Activated T-cell treated with anti-CD3 and anti-CD28 coated beads, Interleukin-2, amount 50 U/mL, for 72 hours (primary cell): ENCODE measurements around the gene TTC29. TPM values are rescaled to one million over a fixed set of nuclear protein-coding genes. Genes with fewer than 3 reads are reported as not detected.
"Not testable (repeated sequence)": the region's sequence is repeated elsewhere in the genome, so short reads cannot be mapped to it uniquely, and the experiment has no call there.

Source experiments
- ATAC-seq, 2 donors: fragments of 150-1000 bp; cut with Tn5 transposase; replicated peaks in 1 of 2; 2 replicates each; pipeline ENCODE4 v1.10.0; 2021; ENCODE audit warnings: moderate library complexity in 2 of 2, mild to moderate bottlenecking in 1 of 2
- DNase-seq, 2 donors: peaks; one replicate each; pipeline ENCODE4 v3.0.0; 2021 to 2022; ENCODE audit warnings: mixed read lengths in 1 of 2
- H3K27ac Mint-ChIP-seq: one replicate; pipeline ENCODE4 v1.8.0; 2022; ENCODE audit warnings: mild to moderate bottlenecking, moderate library complexity, mixed read lengths
- H3K27me3 Mint-ChIP-seq: one replicate; pipeline ENCODE4 v1.8.0; 2022; ENCODE audit warnings: low read depth, mixed read lengths
- H3K36me3 Mint-ChIP-seq, 2 donors: one replicate each; pipeline ENCODE4 v1.8.0; 2022; ENCODE audit warnings: mixed read lengths in 2 of 2, mild to moderate bottlenecking in 1 of 2; ENCODE audit not compliant: insufficient read depth in 2 of 2
- H3K4me1 Mint-ChIP-seq: one replicate; pipeline ENCODE4 v1.8.0; 2022; ENCODE audit warnings: low read depth, mixed read lengths
- H3K4me3 Mint-ChIP-seq, 2 donors: one replicate each; pipeline ENCODE4 v1.8.0; 2022; ENCODE audit warnings: mild to moderate bottlenecking in 2 of 2, mixed read lengths in 2 of 2, moderate library complexity in 2 of 2
- H3K9me3 Mint-ChIP-seq, 2 donors: one replicate each; pipeline ENCODE4 v1.8.0; 2022; ENCODE audit warnings: mixed read lengths in 2 of 2
- total RNA-seq, 2 donors: library from RNA; stranded (reverse); gene quantifications; one replicate each; pipeline ENCODE4 v1.2.3, GENCODE V29; 2022

TTC29 gene
- total RNA-seq, 2 donors from 2014 or later: not detected

GRCh38 chr4:146844761-146845160 lies 100.9 kb downstream of the TTC29 start:
- DNase-seq (no peak), ATAC-seq (no peak)
- Mint-ChIP-seq H3K4me1 (no peaks in the 10 kb centered on the region), H3K9me3 (peaks cover 0 to 3% of the 10 kb centered on the region in 2 donors), H3K27me3 (peaks cover 5% of the 10 kb centered on the region), H3K4me3 (no peak overlapping the region), H3K36me3 (no peaks in the 10 kb centered on the region), H3K27ac (no peak overlapping the region)

DNA sequence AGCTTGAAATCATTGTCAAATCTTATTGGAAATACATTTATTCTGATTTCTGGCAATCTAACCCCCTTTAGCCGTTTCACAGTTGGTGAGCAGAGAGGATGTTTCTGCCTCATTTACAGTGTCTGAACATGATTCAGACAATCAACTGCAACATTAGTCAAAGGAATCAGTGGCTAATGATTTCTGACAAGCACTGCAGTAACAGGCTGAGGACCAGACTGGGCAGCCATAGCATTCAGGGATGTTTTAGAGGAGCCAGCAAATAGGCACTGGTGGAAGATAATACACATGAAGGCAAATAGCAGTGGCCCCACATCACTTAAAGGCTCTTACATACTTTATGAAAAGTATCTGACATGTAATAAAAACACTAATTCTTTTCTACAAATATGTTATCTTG lies 102.8 kb downstream of the TTC29 start:
- ATAC-seq (no peak), DNase-seq (no peak)
- H3K4me1 Mint-ChIP-seq: no peaks in the 10 kb centered on the region
- H3K9me3 Mint-ChIP-seq: peaks cover 0 to 3% of the 10 kb centered on the region in 2 donors
- H3K27me3 Mint-ChIP-seq: peaks cover 5% of the 10 kb centered on the region
- H3K4me3 Mint-ChIP-seq: no peak overlapping the region
- H3K27ac Mint-ChIP-seq: no peak overlapping the region
- H3K36me3 Mint-ChIP-seq: no peaks in the 10 kb centered on the region

- peaks cover 0 to 2% of the 10 kb centered on the region in 2 donors for H3K9me3 Mint-ChIP-seq
- DNase-seq: no peak
- no peak for ATAC-seq
- H3K4me1 Mint-ChIP-seq: no peaks in the 10 kb centered on the region
- peaks cover 10% of the 10 kb centered on the region for H3K27me3 Mint-ChIP-seq
- no peak overlapping the region for H3K4me3 Mint-ChIP-seq
- H3K27ac Mint-ChIP-seq: no peak overlapping the region
- H3K36me3 Mint-ChIP-seq: no peaks in the 10 kb centered on the region
Observed at GRCh38 chr4:146840731-146841130, 104.9 kb downstream of the TTC29 start.

DNA sequence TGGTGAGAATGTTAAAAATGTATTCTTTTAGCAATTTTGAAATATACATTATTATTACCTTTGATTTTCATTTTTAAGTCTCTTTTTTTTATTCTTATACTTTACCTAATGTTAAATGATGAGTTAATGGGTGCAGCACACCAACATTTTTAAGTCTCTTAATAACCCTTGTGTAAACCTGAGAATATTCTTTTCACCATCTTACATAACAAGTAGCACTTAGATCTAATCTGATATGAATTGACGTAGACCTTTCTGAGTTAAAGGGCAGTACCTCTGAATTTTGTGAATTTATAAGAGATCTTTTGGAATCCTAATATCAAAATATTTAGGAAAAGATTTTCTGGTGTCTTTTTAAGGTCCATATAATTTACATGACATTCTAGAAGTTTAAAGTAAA lies 110.6 kb downstream of the TTC29 start:
- Mint-ChIP-seq H3K4me1 (no peaks in the 10 kb centered on the region), H3K4me3 (no peak overlapping the region), H3K9me3 (no peaks in the 10 kb centered on the region), H3K36me3 (no peaks in the 10 kb centered on the region), H3K27me3 (peaks cover 11% of the 10 kb centered on the region), H3K27ac (no peak overlapping the region)
- DNase-seq (no peak), ATAC-seq (no peak)

GRCh38 chr4:146834263-146835034 lies 111.2 kb downstream of the TTC29 start:
- H3K27me3 Mint-ChIP-seq: peaks cover 11% of the 10 kb centered on the region
- H3K4me1 Mint-ChIP-seq: no peaks in the 10 kb centered on the region
- H3K27ac Mint-ChIP-seq: no peak overlapping the region
- no peak overlapping the region for H3K4me3 Mint-ChIP-seq
- ATAC-seq (no peak), DNase-seq (no peak)
- no peaks in the 10 kb centered on the region for H3K9me3 Mint-ChIP-seq
- no peaks in the 10 kb centered on the region for H3K36me3 Mint-ChIP-seq

GRCh38 chr4:146833530-146833929 lies 112.1 kb downstream of the TTC29 start:
- Mint-ChIP-seq H3K4me1 (no peaks in the 10 kb centered on the region), H3K36me3 (no peaks in the 10 kb centered on the region), H3K9me3 (no peaks in the 10 kb centered on the region), H3K4me3 (no peak overlapping the region), H3K27ac (no peak overlapping the region), H3K27me3 (peaks cover 11% of the 10 kb centered on the region)
- DNase-seq (no peak), ATAC-seq (no peak)

DNA sequence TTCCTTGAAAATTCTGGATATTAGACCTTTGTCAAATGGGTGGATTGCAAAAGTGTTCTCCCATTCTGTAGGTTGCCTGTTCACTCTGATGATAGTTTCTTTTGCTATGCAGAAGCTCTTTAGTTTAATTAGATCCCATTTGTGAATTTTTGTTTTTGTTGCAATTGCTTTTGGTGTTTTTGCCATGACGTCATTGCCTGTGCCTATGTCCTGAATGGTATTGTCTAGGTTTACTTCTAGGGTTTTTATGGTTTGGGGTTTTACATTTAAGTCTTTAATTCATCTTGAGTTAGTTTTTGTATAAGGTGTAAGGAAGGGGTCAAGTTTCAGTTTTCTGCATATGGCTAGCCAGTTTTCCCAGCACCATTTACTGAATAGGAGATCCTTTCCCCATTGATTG lies 122.7 kb downstream of the TTC29 start:
- not testable (repeated sequence) for H3K36me3 Mint-ChIP-seq, ATAC-seq, H3K4me1 Mint-ChIP-seq, H3K4me3 Mint-ChIP-seq, H3K27ac Mint-ChIP-seq, DNase-seq, H3K27me3 Mint-ChIP-seq, H3K9me3 Mint-ChIP-seq

GRCh38 chr4:146814750-146815149 lies 130.9 kb downstream of the TTC29 start:
- peaks cover 8% of the 10 kb centered on the region for H3K27me3 Mint-ChIP-seq
- H3K4me1 Mint-ChIP-seq: no peaks in the 10 kb centered on the region
- H3K27ac Mint-ChIP-seq: no peak overlapping the region
- DNase-seq (no peak), ATAC-seq (no peak)
- H3K36me3 Mint-ChIP-seq: no peaks in the 10 kb centered on the region
- H3K9me3 Mint-ChIP-seq: peaks cover 5 to 8% of the 10 kb centered on the region in 2 donors
- H3K4me3 Mint-ChIP-seq: no peak overlapping the region

DNA sequence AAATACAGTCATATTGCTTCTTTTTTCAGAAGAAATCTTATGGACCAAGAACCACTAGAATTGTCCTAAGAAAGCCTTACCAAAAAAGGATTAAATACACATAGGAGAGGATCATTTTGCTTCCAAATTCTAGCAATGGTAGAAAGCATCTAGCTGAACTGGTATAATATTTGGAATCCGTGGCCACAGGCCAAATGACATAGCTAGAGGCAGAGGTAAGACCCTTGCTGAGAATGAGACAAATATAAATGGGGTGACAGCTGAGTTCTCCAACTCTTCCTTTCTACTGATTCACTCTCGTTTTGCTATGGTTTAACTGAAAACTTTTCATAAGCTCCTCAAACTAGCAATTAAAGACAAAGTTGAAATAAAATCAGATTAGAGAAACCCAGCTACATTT lies 150.0 kb downstream of the TTC29 start:
- Mint-ChIP-seq H3K4me1 (no peaks in the 10 kb centered on the region), H3K27me3 (peaks cover 20% of the 10 kb centered on the region), H3K4me3 (no peak overlapping the region), H3K9me3 (peaks cover 0 to 1% of the 10 kb centered on the region in 2 donors), H3K36me3 (no peaks in the 10 kb centered on the region), H3K27ac (no peak overlapping the region)
- ATAC-seq (no peak), DNase-seq (no peak)

DNA sequence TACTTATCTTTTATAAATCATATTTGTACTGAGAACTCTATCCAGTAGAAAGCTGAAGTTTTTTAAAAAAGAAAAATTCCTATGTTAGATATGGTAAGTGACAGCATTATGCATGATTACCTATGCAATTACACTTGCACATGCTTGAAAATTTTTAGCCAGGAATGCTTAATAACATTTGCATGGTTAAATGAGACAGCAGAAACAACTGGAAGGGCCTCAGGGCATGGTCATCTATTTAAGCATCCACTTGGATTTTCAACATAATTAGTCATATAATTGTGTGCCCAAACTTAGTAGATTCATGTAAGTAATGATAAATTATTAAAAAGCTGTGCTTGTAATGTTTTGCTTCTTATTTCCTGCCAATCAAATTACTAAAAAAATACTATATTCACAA lies 151.9 kb downstream of the TTC29 start:
- no peaks in the 10 kb centered on the region for H3K4me1 Mint-ChIP-seq
- H3K36me3 Mint-ChIP-seq: no peaks in the 10 kb centered on the region
- ATAC-seq (no peak), DNase-seq (no peak)
- peaks cover 14% of the 10 kb centered on the region for H3K27me3 Mint-ChIP-seq
- no peak overlapping the region for H3K4me3 Mint-ChIP-seq
- no peak overlapping the region for H3K27ac Mint-ChIP-seq
- no peaks in the 10 kb centered on the region for H3K9me3 Mint-ChIP-seq

DNA sequence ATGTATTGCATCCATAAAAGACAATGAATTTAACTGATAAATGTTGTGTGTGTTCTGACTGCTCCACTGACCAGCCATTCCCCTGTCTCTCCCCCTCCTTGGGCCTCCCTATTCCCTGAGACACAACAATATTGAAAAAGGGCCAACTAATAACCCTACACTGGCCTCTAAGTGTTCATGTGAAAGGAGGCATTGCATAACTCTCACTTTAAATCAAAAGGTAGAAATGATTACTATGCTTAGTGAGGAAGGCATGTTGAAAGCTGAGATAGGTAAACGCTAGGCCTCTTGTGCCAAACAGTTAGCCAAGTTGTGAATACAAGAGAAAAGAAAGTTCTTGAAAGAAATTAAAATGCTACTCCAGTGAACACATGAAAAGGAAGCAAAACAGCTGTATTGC lies 154.2 kb downstream of the TTC29 start:
- H3K27me3 Mint-ChIP-seq: peaks cover 21% of the 10 kb centered on the region
- H3K36me3 Mint-ChIP-seq: no peaks in the 10 kb centered on the region
- H3K27ac Mint-ChIP-seq: no peak overlapping the region
- no peak for DNase-seq
- H3K4me1 Mint-ChIP-seq: no peaks in the 10 kb centered on the region
- no peaks in the 10 kb centered on the region for H3K9me3 Mint-ChIP-seq
- no peak overlapping the region for H3K4me3 Mint-ChIP-seq
- no peak for ATAC-seq

- Mint-ChIP-seq H3K9me3 (no peaks in the 10 kb centered on the region), H3K36me3 (no peaks in the 10 kb centered on the region), H3K4me1 (no peaks in the 10 kb centered on the region), H3K27ac (no peak overlapping the region), H3K4me3 (no peak overlapping the region), H3K27me3 (peaks cover 16% of the 10 kb centered on the region)
- ATAC-seq: no peak
- DNase-seq: no peak
Observed at GRCh38 chr4:146790515-146790914, 155.1 kb downstream of the TTC29 start.

DNA sequence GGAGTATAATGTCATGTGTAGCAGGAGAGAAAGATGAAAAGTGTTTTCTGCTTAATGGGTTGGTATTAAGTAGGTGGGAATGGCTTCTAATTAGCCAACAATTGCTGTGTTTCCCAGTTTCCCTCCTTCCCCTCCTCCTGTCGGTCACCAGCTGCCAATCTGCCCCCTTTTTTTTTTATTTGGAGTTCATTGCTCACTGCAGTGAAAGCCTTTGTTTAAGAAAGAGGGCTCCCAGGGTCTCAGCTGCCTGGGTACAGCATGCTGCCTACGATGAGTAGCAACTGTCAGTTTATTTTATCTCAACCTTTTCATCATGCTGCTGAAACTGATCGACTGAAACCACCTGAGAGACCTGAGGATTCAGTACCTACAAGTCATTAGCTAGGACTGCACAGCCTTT lies 157.9 kb downstream of the TTC29 start:
- peaks cover 7% of the 10 kb centered on the region for H3K27me3 Mint-ChIP-seq
- H3K9me3 Mint-ChIP-seq: no peaks in the 10 kb centered on the region
- no peak overlapping the region for H3K4me3 Mint-ChIP-seq
- H3K4me1 Mint-ChIP-seq: no peaks in the 10 kb centered on the region
- no peaks in the 10 kb centered on the region for H3K36me3 Mint-ChIP-seq
- DNase-seq (no peak), ATAC-seq (no peak)
- no peak overlapping the region for H3K27ac Mint-ChIP-seq

GRCh38 chr4:146776691-146777090 lies 169.0 kb downstream of the TTC29 start:
- Mint-ChIP-seq H3K4me3 (no peak overlapping the region), H3K27ac (no peak overlapping the region), H3K9me3 (peaks cover 3 to 6% of the 10 kb centered on the region in 2 donors), H3K4me1 (no peaks in the 10 kb centered on the region), H3K36me3 (no peaks in the 10 kb centered on the region), H3K27me3 (peaks cover 17% of the 10 kb centered on the region)
- no peak for ATAC-seq
- no peak for DNase-seq
